Measurements from ENCODE around the gene TSR3.

- no peak for TF ChIP-seq EZH2 (optimal IDR thresholded peaks at IDR 0.05; ENCODE audit: low read depth, low read length)
- peak; percentile 13 for TF ChIP-seq CTCF (IDR thresholded peaks at IDR 0.05; ENCODE audit: low read length)
These were observed 27.8 kb upstream of the TSR3 start for GRCh38 chr16:1379304-1380076.
